Measurements from ENCODE around the gene ZNF483.

GRCh38 chr9:111588846-111589245 is 63.9 kb downstream of the ZNF483 start:
- TF ChIP-seq, protein P1, sequence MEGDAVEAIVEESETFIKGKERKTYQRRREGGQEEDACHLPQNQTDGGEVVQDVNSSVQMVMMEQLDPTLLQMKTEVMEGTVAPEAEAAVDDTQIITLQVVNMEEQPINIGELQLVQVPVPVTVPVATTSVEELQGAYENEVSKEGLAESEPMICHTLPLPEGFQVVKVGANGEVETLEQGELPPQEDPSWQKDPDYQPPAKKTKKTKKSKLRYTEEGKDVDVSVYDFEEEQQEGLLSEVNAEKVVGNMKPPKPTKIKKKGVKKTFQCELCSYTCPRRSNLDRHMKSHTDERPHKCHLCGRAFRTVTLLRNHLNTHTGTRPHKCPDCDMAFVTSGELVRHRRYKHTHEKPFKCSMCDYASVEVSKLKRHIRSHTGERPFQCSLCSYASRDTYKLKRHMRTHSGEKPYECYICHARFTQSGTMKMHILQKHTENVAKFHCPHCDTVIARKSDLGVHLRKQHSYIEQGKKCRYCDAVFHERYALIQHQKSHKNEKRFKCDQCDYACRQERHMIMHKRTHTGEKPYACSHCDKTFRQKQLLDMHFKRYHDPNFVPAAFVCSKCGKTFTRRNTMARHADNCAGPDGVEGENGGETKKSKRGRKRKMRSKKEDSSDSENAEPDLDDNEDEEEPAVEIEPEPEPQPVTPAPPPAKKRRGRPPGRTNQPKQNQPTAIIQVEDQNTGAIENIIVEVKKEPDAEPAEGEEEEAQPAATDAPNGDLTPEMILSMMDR (IDR thresholded peaks at IDR 0.05; ENCODE audit: borderline replicate concordance, extremely low read depth, low read length, poor library complexity, severe bottlenecking) = no peak
- no peak for TF ChIP-seq EZH2 (IDR thresholded peaks at IDR 0.05; ENCODE audit: borderline replicate concordance, low read depth, low read length, severe bottlenecking)

Data from DND-41 (cell line).